ENCODE results near the gene ZNF660. TPM values are rescaled to one million over a fixed set of nuclear protein-coding genes. Genes with fewer than 3 reads are reported as not detected.

ZNF660 gene
- polyA plus RNA-seq, 1 of the 3 experiments (the other 2 are of a cell fraction): 1.0 TPM

GRCh38 chr3:44624749-44625480 is 40.2 kb downstream of the ZNF660 start, which contains the start of gene ZNF197 (continued):
- peak; percentile 57 for TF ChIP-seq RCOR1 (IDR thresholded peaks at IDR 0.05; ENCODE audit: low read length)
- TF ChIP-seq FOXM1 (IDR thresholded peaks at IDR 0.05; ENCODE audit: low read depth): no peak
- TF ChIP-seq, protein P1, sequence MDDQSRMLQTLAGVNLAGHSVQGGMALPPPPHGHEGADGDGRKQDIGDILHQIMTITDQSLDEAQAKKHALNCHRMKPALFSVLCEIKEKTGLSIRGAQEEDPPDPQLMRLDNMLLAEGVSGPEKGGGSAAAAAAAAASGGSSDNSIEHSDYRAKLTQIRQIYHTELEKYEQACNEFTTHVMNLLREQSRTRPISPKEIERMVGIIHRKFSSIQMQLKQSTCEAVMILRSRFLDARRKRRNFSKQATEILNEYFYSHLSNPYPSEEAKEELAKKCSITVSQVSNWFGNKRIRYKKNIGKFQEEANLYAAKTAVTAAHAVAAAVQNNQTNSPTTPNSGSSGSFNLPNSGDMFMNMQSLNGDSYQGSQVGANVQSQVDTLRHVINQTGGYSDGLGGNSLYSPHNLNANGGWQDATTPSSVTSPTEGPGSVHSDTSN (IDR thresholded peaks at IDR 0.05): peak; percentile 21; the same call in 1 of the 2 replicates
- TF ChIP-seq RXRA (IDR thresholded peaks at IDR 0.05; ENCODE audit: borderline replicate concordance, low read depth): no peak
- TF ChIP-seq YY1 (IDR thresholded peaks at IDR 0.05; ENCODE audit: low read depth): peak; percentile 89
- TF ChIP-seq TEAD4 (IDR thresholded peaks at IDR 0.05; ENCODE audit: borderline replicate concordance, insufficient read depth): no peak
- TF ChIP-seq MAX (IDR thresholded peaks at IDR 0.05; ENCODE audit: low read depth): peak; percentile 91
- 0 out of 2 replicates have a peak, but pooled peaks have one; percentile 14 for TF ChIP-seq RAD21 (IDR thresholded peaks at IDR 0.05; ENCODE audit: low read length)
- peak; percentile 93 for TF ChIP-seq POLR2AphosphoS5 (IDR thresholded peaks at IDR 0.05; ENCODE audit: low read depth, low read length)

GRCh38 chr3:44628716-44629115 is 44.0 kb downstream of the ZNF660 start:
- no peak overlapping the region for H2AFZ ChIP-seq (ENCODE audit: low read depth)
- ChIA-PET POLR2A (no interaction called here), CTCF (no interaction called here)
- peaks cover 57% of the 10 kb centered on the region for H3K79me2 ChIP-seq (ENCODE audit: insufficient read depth)
- H3K4me2 ChIP-seq: no peak overlapping the region
- peaks cover 7 to 9% of the 10 kb centered on the region in 2 experiments; a peak in 3 of 4 replicates for H3K4me1 ChIP-seq (ENCODE audit: control insufficient read depth in 1 of 2, insufficient read depth in 2 of 2, low read depth in 1 of 2, low read length in 1 of 2)
- H4K20me1 ChIP-seq (ENCODE audit: insufficient read depth): no peaks in the 10 kb centered on the region; the same call in 1 of the 2 replicates
- 100% methylated on average over 2 of the region's 2 CpGs for WGBS (ENCODE audit: low lambda C conversion rate)
- H3K27ac ChIP-seq (ENCODE audit: low read depth in 2 of 2, low read length in 1 of 2): no peak overlapping the region
- H3K4me3 ChIP-seq (ENCODE audit: low read depth in 2 of 2, low read length in 1 of 2): no peak overlapping the region
- H3K27me3 ChIP-seq (ENCODE audit: insufficient read depth): no peaks in the 10 kb centered on the region
- H3K9me3 ChIP-seq: no peaks in the 10 kb centered on the region
- no peak for DNase-seq
- no peaks in the 10 kb centered on the region for H3K9me2 ChIP-seq
- H3F3A ChIP-seq (replicated peaks; ENCODE audit: insufficient read depth): peaks cover 10% of the 10 kb centered on the region
- no peak overlapping the region for H3K9ac ChIP-seq
- peaks cover 40 to 41% of the 10 kb centered on the region in 2 experiments for H3K36me3 ChIP-seq (replicated peaks in 1 of 2; ENCODE audit: control insufficient read depth in 1 of 2, insufficient read depth in 2 of 2, low read length in 1 of 2)
- TF ChIP-seq ELF1 (IDR thresholded peaks at IDR 0.05) (no peak), FOSL2 (IDR thresholded peaks at IDR 0.05; ENCODE audit: borderline replicate concordance, low read depth) (no peak), TEAD4 (IDR thresholded peaks at IDR 0.05; ENCODE audit: borderline replicate concordance, insufficient read depth) (no peak), USF1 (IDR thresholded peaks at IDR 0.05; ENCODE audit: borderline replicate concordance, low read depth) (no peak), SMC3 (IDR thresholded peaks at IDR 0.05; ENCODE audit: low read depth, low read length) (no peak), TCF12 (IDR thresholded peaks at IDR 0.05) (no peak), POLR2AphosphoS5 (IDR thresholded peaks at IDR 0.05; ENCODE audit: low read depth, low read length) (no peak), JUND (IDR thresholded peaks at IDR 0.05) (no peak), MEF2A (IDR thresholded peaks at IDR 0.05; ENCODE audit: borderline replicate concordance, low read depth) (no peak), MAX (IDR thresholded peaks at IDR 0.05; ENCODE audit: low read depth) (no peak), FOXM1 (IDR thresholded peaks at IDR 0.05; ENCODE audit: low read depth) (no peak), ZBTB33 (IDR thresholded peaks at IDR 0.05; ENCODE audit: borderline replicate concordance, low read depth) (no peak), RAD21 (IDR thresholded peaks at IDR 0.05; ENCODE audit: low read length) (no peak), CHD2 (IDR thresholded peaks at IDR 0.05; ENCODE audit: low read length, partially characterized antibody) (no peak), EZH2phosphoT487 (IDR thresholded peaks at IDR 0.05; ENCODE audit: borderline replicate concordance, low read depth) (no peak), REST (IDR thresholded peaks at IDR 0.05; ENCODE audit: low read depth, low read length) (no peak), MXI1 (IDR thresholded peaks at IDR 0.05; ENCODE audit: low read depth, low read length) (no peak)
- TF ChIP-seq, protein P1 (IDR thresholded peaks at IDR 0.05): no peak
